Vagina (tissue), 2 donors: ENCODE measurements around the gene TAPBPL.

ENCODE experiments used
- CTCF ChIP-seq, 3 experiments: fragments of 450-650 bp in 2 of 3; fragments of 200-600 bp in 1 of 3; sonication (generic) in 1 of 3; IDR thresholded peaks; one replicate each; pipeline ENCODE4 v1.5.1; 2017 to 2019; ENCODE audit warnings: antibody characterized with exemption in 3 of 3, mild to moderate bottlenecking in 2 of 3, moderate library complexity in 2 of 3
- POLR2A ChIP-seq, 2 donors: fragments of 450-650 bp; IDR thresholded peaks; one replicate each; pipeline ENCODE4 v1.6.1; 2017; ENCODE audit warnings: antibody characterized with exemption in 2 of 2, mild to moderate bottlenecking in 2 of 2, moderate library complexity in 2 of 2

GRCh38 chr12:6438345-6438744 is 13.5 kb upstream of the TAPBPL start:
- no peak for TF ChIP-seq CTCF (IDR thresholded peaks at IDR 0.05)
- TF ChIP-seq POLR2A (IDR thresholded peaks at IDR 0.05) = no peak
